ENCODE data around the gene PRUNE2. TPM values are rescaled to one million over a fixed set of nuclear protein-coding genes. Genes with fewer than 3 reads are reported as not detected.

PRUNE2 gene
- total RNA-seq, 6 experiments from 2014 or later = 1.4 to 3.3 (median 2.1) TPM

- 80% methylated on average over 1 of the region's 3 CpGs for WGBS (ENCODE audit: insufficient coverage, low coverage, low lambda C conversion rate, missing lambda C conversion rate)
- intact Hi-C loops (cut with DNase I) = no loop called here
- H3K9me3 ChIP-seq = no peaks in the 10 kb centered on the region
- TF ChIP-seq, protein P1, sequence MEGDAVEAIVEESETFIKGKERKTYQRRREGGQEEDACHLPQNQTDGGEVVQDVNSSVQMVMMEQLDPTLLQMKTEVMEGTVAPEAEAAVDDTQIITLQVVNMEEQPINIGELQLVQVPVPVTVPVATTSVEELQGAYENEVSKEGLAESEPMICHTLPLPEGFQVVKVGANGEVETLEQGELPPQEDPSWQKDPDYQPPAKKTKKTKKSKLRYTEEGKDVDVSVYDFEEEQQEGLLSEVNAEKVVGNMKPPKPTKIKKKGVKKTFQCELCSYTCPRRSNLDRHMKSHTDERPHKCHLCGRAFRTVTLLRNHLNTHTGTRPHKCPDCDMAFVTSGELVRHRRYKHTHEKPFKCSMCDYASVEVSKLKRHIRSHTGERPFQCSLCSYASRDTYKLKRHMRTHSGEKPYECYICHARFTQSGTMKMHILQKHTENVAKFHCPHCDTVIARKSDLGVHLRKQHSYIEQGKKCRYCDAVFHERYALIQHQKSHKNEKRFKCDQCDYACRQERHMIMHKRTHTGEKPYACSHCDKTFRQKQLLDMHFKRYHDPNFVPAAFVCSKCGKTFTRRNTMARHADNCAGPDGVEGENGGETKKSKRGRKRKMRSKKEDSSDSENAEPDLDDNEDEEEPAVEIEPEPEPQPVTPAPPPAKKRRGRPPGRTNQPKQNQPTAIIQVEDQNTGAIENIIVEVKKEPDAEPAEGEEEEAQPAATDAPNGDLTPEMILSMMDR (IDR thresholded peaks at IDR 0.05) = no peak
- no peak for TF ChIP-seq POLR2A (IDR thresholded peaks at IDR 0.05)
- H3K36me3 ChIP-seq = no peaks in the 10 kb centered on the region
- no peak overlapping the region for H3K4me3 ChIP-seq
- DNase-seq = no peak
- H3K27ac ChIP-seq = no peak overlapping the region
- H3K4me1 ChIP-seq = no peaks in the 10 kb centered on the region
- no peak for ATAC-seq
- no peaks in the 10 kb centered on the region for H3K27me3 ChIP-seq
Observed at GRCh38 chr9:76729116-76729515, 176.8 kb downstream of the PRUNE2 start.

- no peaks in the 10 kb centered on the region for H3K4me1 ChIP-seq
- WGBS (ENCODE audit: insufficient coverage, low coverage, low lambda C conversion rate, missing lambda C conversion rate) = 43% methylated on average over 4 of the region's 6 CpGs
- no peaks in the 10 kb centered on the region for H3K9me3 ChIP-seq
- TF ChIP-seq, protein P1 (IDR thresholded peaks at IDR 0.05) = no peak
- TF ChIP-seq POLR2A (IDR thresholded peaks at IDR 0.05) = no peak
- H3K27ac ChIP-seq = no peak overlapping the region
- no peaks in the 10 kb centered on the region for H3K36me3 ChIP-seq
- ATAC-seq (no peak), DNase-seq (no peak)
- intact Hi-C loops (cut with DNase I) = no loop called here
- no peaks in the 10 kb centered on the region for H3K27me3 ChIP-seq
- H3K4me3 ChIP-seq = no peak overlapping the region
Observed at GRCh38 chr9:76725885-76726284, 180.0 kb downstream of the PRUNE2 start.

- no peak for TF ChIP-seq POLR2A (IDR thresholded peaks at IDR 0.05)
- TF ChIP-seq, protein P1 (IDR thresholded peaks at IDR 0.05) = no peak
- 30% methylated on average over 4 of the region's 4 CpGs for WGBS (ENCODE audit: insufficient coverage, low coverage, low lambda C conversion rate, missing lambda C conversion rate)
- H3K4me1 ChIP-seq = no peaks in the 10 kb centered on the region
- DNase-seq = no peak
- no peaks in the 10 kb centered on the region for H3K27me3 ChIP-seq
- no peaks in the 10 kb centered on the region for H3K36me3 ChIP-seq
- intact Hi-C loops (cut with DNase I) = no loop called here
- no peak overlapping the region for H3K4me3 ChIP-seq
- H3K9me3 ChIP-seq = no peaks in the 10 kb centered on the region
- ATAC-seq = no peak
- H3K27ac ChIP-seq = no peak overlapping the region
Observed at GRCh38 chr9:76725011-76725546, 180.8 kb downstream of the PRUNE2 start.

GRCh38 chr9:76720245-76720644 is 185.7 kb downstream of the PRUNE2 start:
- no peak overlapping the region for H3K4me3 ChIP-seq
- no peaks in the 10 kb centered on the region for H3K4me1 ChIP-seq
- TF ChIP-seq, protein P1 (IDR thresholded peaks at IDR 0.05) = no peak
- no peak for TF ChIP-seq POLR2A (IDR thresholded peaks at IDR 0.05)
- WGBS (ENCODE audit: insufficient coverage, low coverage, low lambda C conversion rate, missing lambda C conversion rate) = 42% methylated on average over 3 of the region's 3 CpGs
- intact Hi-C loops (cut with DNase I) = no loop called here
- no peak overlapping the region for H3K27ac ChIP-seq
- no peaks in the 10 kb centered on the region for H3K27me3 ChIP-seq
- ATAC-seq (no peak), DNase-seq (no peak)
- no peaks in the 10 kb centered on the region for H3K36me3 ChIP-seq
- no peaks in the 10 kb centered on the region for H3K9me3 ChIP-seq

DNA sequence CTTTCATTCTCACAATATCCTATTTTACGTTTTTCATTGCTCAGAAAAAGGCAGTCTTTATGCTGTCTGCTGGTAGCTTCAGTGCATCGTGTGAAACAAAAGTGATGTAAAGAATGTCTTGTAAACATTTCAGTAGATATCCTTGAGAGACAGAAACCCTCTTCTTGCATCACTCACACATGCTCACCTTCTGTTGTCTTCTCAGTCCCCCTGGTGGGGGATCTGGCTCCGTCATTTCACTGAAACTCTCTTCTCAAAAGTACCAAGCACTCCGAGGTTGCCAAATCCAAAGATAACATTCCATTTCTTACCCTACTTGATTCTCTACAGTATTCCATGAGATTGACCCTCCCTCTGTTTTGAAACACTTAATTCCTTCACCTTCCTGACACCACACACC is 187.7 kb downstream of the PRUNE2 start:
- H3K4me1 ChIP-seq = no peaks in the 10 kb centered on the region
- no peaks in the 10 kb centered on the region for H3K27me3 ChIP-seq
- H3K36me3 ChIP-seq = no peaks in the 10 kb centered on the region
- 45% methylated on average over 4 of the region's 4 CpGs for WGBS (ENCODE audit: insufficient coverage, low coverage, low lambda C conversion rate, missing lambda C conversion rate)
- no peaks in the 10 kb centered on the region for H3K9me3 ChIP-seq
- no peak overlapping the region for H3K27ac ChIP-seq
- TF ChIP-seq, protein P1 (IDR thresholded peaks at IDR 0.05) = no peak
- no peak for TF ChIP-seq POLR2A (IDR thresholded peaks at IDR 0.05)
- DNase-seq (no peak), ATAC-seq (no peak)
- H3K4me3 ChIP-seq = no peak overlapping the region
- intact Hi-C loops (cut with DNase I) = no loop called here
